Measurements from ENCODE around the gene ZMYND15. TPM values are rescaled to one million over a fixed set of nuclear protein-coding genes. Genes with fewer than 3 reads are reported as not detected.

The ZMYND15 gene
- total RNA-seq, 2 donors from 2014 or later = 0.91 to 7.3 TPM

- peak; percentile 76 for TF ChIP-seq POLR2A (IDR thresholded peaks at IDR 0.05)
- peak; percentile 60 for TF ChIP-seq POLR2AphosphoS5 (IDR thresholded peaks at IDR 0.05)
- TF ChIP-seq CTCF (IDR thresholded peaks at IDR 0.05) = peak; percentile 65 to 94 (median 86)
- DNase-seq (ENCODE audit: low spot score) = peak; percentile 81
- intact Hi-C loops (cut with DNase I) = loop anchor here (1.0 to 5.0 kb wide), 4 partner anchors 17 to 97 kb away; partner anchors contain the start of genes ARRB2, MED11 and PLD2
These were observed 50.5 kb downstream of the ZMYND15 start for GRCh38 chr17:4789951-4790704.

GRCh38 chr17:4790705-4791088 is 51.1 kb downstream of the ZMYND15 start:
- H3K36me3 ChIP-seq = no peaks in the 10 kb centered on the region
- no peaks in the 10 kb centered on the region for H3K27me3 ChIP-seq (replicated peaks; ENCODE audit: insufficient read depth)
- no peaks in the 10 kb centered on the region for H3K9me3 ChIP-seq
- 33% methylated on average over 7 of the region's 7 CpGs for WGBS
- no peak for TF ChIP-seq CTCF (IDR thresholded peaks at IDR 0.05)
- no peak for TF ChIP-seq POLR2A (IDR thresholded peaks at IDR 0.05)
- TF ChIP-seq POLR2AphosphoS5 (IDR thresholded peaks at IDR 0.05) = no peak
- DNase-seq (ENCODE audit: low spot score) = no peak
- peaks cover 4% of the 10 kb centered on the region for H3K4me1 ChIP-seq (replicated peaks)
- peak overlapping the region; percentile 56 to 69 for H3K4me3 ChIP-seq
- H3K27ac ChIP-seq = peak overlapping the region; percentile 92 to 93
- intact Hi-C loops (cut with DNase I) = loop anchor here (1.0 kb wide), 1 partner anchor 17 kb away; the partner anchor contains the start of gene PLD2

More at GRCh38 chr17:4789951-4790704, 50.5 kb downstream of the ZMYND15 start:
- WGBS = under 1% methylated on average over 70 of the region's 91 CpGs
- H3K27me3 ChIP-seq (replicated peaks; ENCODE audit: insufficient read depth) = no peaks in the 10 kb centered on the region
- H3K9me3 ChIP-seq = no peaks in the 10 kb centered on the region
- peak overlapping the region; percentile 92 to 93 for H3K27ac ChIP-seq
- no peaks in the 10 kb centered on the region for H3K36me3 ChIP-seq
- H3K4me1 ChIP-seq (replicated peaks) = peaks cover 4% of the 10 kb centered on the region
- H3K4me3 ChIP-seq = peak overlapping the region; percentile 56 to 69

GRCh38 chr17:4795168-4795567 is 55.5 kb downstream of the ZMYND15 start:
- 100% methylated on average over 1 of the region's 1 CpG for WGBS
- H3K4me1 ChIP-seq (replicated peaks) = peaks cover 3% of the 10 kb centered on the region
- no peak for DNase-seq (ENCODE audit: low spot score)
- H3K4me3 ChIP-seq = no peak overlapping the region
- H3K9me3 ChIP-seq = no peaks in the 10 kb centered on the region
- H3K27me3 ChIP-seq (replicated peaks; ENCODE audit: insufficient read depth) = no peaks in the 10 kb centered on the region
- H3K36me3 ChIP-seq = peaks cover 3 to 8% of the 10 kb centered on the region in 2 donors
- no peak overlapping the region for H3K27ac ChIP-seq
- intact Hi-C loops (cut with DNase I) = no loop called here
- TF ChIP-seq POLR2A (IDR thresholded peaks at IDR 0.05) (no peak), POLR2AphosphoS5 (IDR thresholded peaks at IDR 0.05) (no peak), CTCF (IDR thresholded peaks at IDR 0.05) (no peak)

Other genes with a start within 250 kb of the ZMYND15 start
- 10 to 100 TPM in 1 of 2 donors, 1 to 10 TPM in 1; 6.6 to 14.0 TPM for gene SPNS2, start 241.0 kb upstream of the ZMYND15 start, total RNA-seq
- gene MYBBP1A, start 184.4 kb upstream of the ZMYND15 start, total RNA-seq = 10 to 100 TPM; 44.4 to 71.2 TPM
- gene GGT6, start 179.3 kb upstream of the ZMYND15 start, total RNA-seq = 10 to 100 TPM; 23.5 to 35.6 TPM
- gene SMTNL2, start 155.3 kb upstream of the ZMYND15 start, total RNA-seq = 1 to 10 TPM; 4.6 to 6.3 TPM
- under 1 TPM; 0.41 to 0.97 TPM for gene ALOX15, start 98.2 kb upstream of the ZMYND15 start, total RNA-seq
- 10 to 100 TPM; 27.1 to 79.7 TPM for gene PELP1, start 35.7 kb upstream of the ZMYND15 start, total RNA-seq
- 10 to 100 TPM; 12.5 to 30.1 TPM for gene ARRB2, start 29.2 kb upstream of the ZMYND15 start, total RNA-seq
- 10 to 100 TPM; 31.0 to 41.9 TPM for gene MED11, start 8.4 kb upstream of the ZMYND15 start, total RNA-seq
- 10 to 100 TPM; 27.9 to 36.0 TPM for gene CXCL16, start 95 bp downstream of the ZMYND15 start, total RNA-seq
- not detected for gene TM4SF5, start 32.1 kb downstream of the ZMYND15 start, total RNA-seq
- gene VMO1, start 46.5 kb downstream of the ZMYND15 start, total RNA-seq = 1 to 10 TPM in 1 of 2 donors, not detected in 1; 2.6 TPM
- not detected for gene GLTPD2, start 49.1 kb downstream of the ZMYND15 start, total RNA-seq
- gene PSMB6, start 56.3 kb downstream of the ZMYND15 start, total RNA-seq = 100 to 1,000 TPM; 152 to 183 TPM
- gene PLD2, start 67.3 kb downstream of the ZMYND15 start, total RNA-seq = 10 to 100 TPM; 25.7 to 29.5 TPM
- 100 to 1,000 TPM in 1 of 2 donors, 10 to 100 TPM in 1; 53.0 to 136 TPM for gene MINK1, start 93.5 kb downstream of the ZMYND15 start, total RNA-seq
- gene C17orf107, start 159.7 kb downstream of the ZMYND15 start, total RNA-seq = 10 to 100 TPM in 1 of 2 donors, 1 to 10 TPM in 1; 2.4 to 15.4 TPM
- 1 to 10 TPM in 1 of 2 donors, under 1 TPM in 1; 0.64 to 1.0 TPM for gene CHRNE, start 163.3 kb downstream of the ZMYND15 start, total RNA-seq
- gene GP1BA, start 192.4 kb downstream of the ZMYND15 start, total RNA-seq = not detected
- 10 to 100 TPM; 40.5 to 68.0 TPM for gene SLC25A11, start 200.2 kb downstream of the ZMYND15 start, total RNA-seq
- 100 to 1,000 TPM in 1 of 2 donors, 10 to 100 TPM in 1; 78.7 to 138 TPM for gene RNF167, start 200.4 kb downstream of the ZMYND15 start, total RNA-seq
- gene PFN1, start 208.7 kb downstream of the ZMYND15 start, total RNA-seq = 1,000 to 10,000 TPM in 1 of 2 donors, 100 to 1,000 TPM in 1; 646 to 1,039 TPM
- 10 to 100 TPM in 1 of 2 donors, 1 to 10 TPM in 1; 9.7 to 10.2 TPM for gene ENO3, start 211.3 kb downstream of the ZMYND15 start, total RNA-seq
- 10 to 100 TPM; 54.2 to 72.0 TPM for gene SPAG7, start 228.0 kb downstream of the ZMYND15 start, total RNA-seq
- gene CAMTA2, start 247.8 kb downstream of the ZMYND15 start, total RNA-seq = 10 to 100 TPM; 13.6 to 40.2 TPM

All from prostate gland (tissue), 2 donors.